ENCODE data around the gene PHACTR1. TPM values are rescaled to one million over a fixed set of nuclear protein-coding genes. Genes with fewer than 3 reads are reported as not detected.

The PHACTR1 gene
- total RNA-seq, 5 donors from 2014 or later (not counting 1 experiment from before 2014, with no cell fraction given) = 0.63 to 2.6 (median 1.1) TPM

DNA sequence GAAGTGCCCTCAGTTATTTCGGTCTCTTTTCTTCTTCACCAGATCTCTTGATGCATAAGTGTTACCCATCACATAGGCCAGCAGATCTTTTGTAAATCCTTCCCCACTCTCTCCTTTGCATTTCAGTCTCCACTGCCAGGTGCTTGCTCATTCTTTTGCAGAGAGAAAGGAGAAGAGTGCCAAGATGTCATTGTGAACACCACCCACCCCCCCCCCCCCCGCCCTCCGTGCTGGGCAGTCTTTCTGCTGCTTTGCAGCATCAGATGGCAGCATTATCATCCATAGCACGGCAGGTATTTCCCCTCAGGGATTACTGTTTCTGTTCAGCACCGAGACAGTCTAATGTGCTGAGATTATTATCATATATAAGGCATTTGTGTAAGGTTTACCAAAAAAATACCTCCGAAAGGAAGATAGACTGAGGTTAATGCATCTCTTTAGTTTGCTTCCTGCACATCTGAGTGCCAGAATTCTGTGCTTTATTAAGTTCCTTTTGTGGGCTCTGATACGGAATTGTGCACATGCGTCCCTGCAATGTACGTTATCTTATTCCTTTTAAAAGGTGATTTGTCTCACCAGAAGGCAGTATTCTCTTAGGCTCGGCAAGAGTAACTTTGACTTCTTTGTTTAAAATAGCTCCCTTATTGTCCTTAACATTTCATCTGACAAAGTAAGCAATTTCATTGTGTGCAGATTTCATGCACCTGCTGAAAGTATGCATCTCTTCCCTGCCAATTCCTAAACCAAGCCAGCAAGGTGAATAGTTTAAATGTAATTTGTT, 128.8 kb downstream of the PHACTR1 start:
- Mint-ChIP-seq H3K27me3 (peaks cover 4 to 10% of the 10 kb centered on the region in 2 donors), H3K27ac (no peak overlapping the region), H3K4me1 (no peaks in the 10 kb centered on the region), H3K9me3 (no peaks in the 10 kb centered on the region), H3K36me3 (no peaks in the 10 kb centered on the region), H3K4me3 (no peak overlapping the region)
- no peaks in the 10 kb centered on the region for H3K36me3 ChIP-seq (ENCODE audit: control insufficient read depth in 2 of 2, extremely low read depth in 1 of 2, insufficient read depth in 1 of 2, low read length in 1 of 2)
- peaks cover 0 to 3% of the 10 kb centered on the region in 2 experiments for H3K27me3 ChIP-seq (replicated peaks in 1 of 2; ENCODE audit: control insufficient read depth in 2 of 2, extremely low read depth in 1 of 2, insufficient read depth in 2 of 2, low read length in 1 of 2)
- H3K4me1 ChIP-seq (ENCODE audit: control insufficient read depth in 1 of 2, extremely low read depth in 1 of 2, insufficient read depth in 2 of 2, low read length in 2 of 2) = no peaks in the 10 kb centered on the region
- DNase-seq = no peak
- CTCF ChIA-PET = no interaction called here
- no peak overlapping the region for H3K4me3 ChIP-seq (ENCODE audit: control insufficient read depth in 1 of 2, extremely low read depth in 1 of 2, low read length in 1 of 2)
- no peak overlapping the region for H3K27ac ChIP-seq (ENCODE audit: low read length)
- POLR2A ChIA-PET = no interaction called here
- H3K9me3 ChIP-seq = no peaks in the 10 kb centered on the region
- no peak for ATAC-seq (replicated peaks in 1 of 4)
- 86% methylated on average over 4 of the region's 10 CpGs for WGBS (ENCODE audit: insufficient coverage)

- H3K36me3 ChIP-seq (ENCODE audit: control insufficient read depth in 2 of 2, extremely low read depth in 1 of 2, insufficient read depth in 1 of 2, low read length in 1 of 2) = no peaks in the 10 kb centered on the region
- H3K4me3 Mint-ChIP-seq = no peak overlapping the region
- peaks cover 0 to 3% of the 10 kb centered on the region in 2 experiments for H3K27me3 ChIP-seq (replicated peaks in 1 of 2; ENCODE audit: control insufficient read depth in 2 of 2, extremely low read depth in 1 of 2, insufficient read depth in 2 of 2, low read length in 1 of 2)
- no peaks in the 10 kb centered on the region for H3K9me3 ChIP-seq
- ATAC-seq (replicated peaks in 1 of 4) = no peak
- no peaks in the 10 kb centered on the region for H3K4me1 Mint-ChIP-seq
- H3K27ac ChIP-seq (ENCODE audit: low read length) = no peak overlapping the region
- DNase-seq = no peak
- H3K4me1 ChIP-seq (ENCODE audit: control insufficient read depth in 1 of 2, extremely low read depth in 1 of 2, insufficient read depth in 2 of 2, low read length in 2 of 2) = no peaks in the 10 kb centered on the region
- WGBS (ENCODE audit: insufficient coverage) = 80% methylated on average over 9 of the region's 13 CpGs
- ChIA-PET POLR2A (no interaction called here), CTCF (no interaction called here)
- H3K36me3 Mint-ChIP-seq = no peaks in the 10 kb centered on the region
- H3K27me3 Mint-ChIP-seq = peaks cover 14 to 20% of the 10 kb centered on the region in 2 donors
- H3K9me3 Mint-ChIP-seq = no peaks in the 10 kb centered on the region
- no peak overlapping the region for H3K4me3 ChIP-seq (ENCODE audit: control insufficient read depth in 1 of 2, extremely low read depth in 1 of 2, low read length in 1 of 2)
- no peak overlapping the region for H3K27ac Mint-ChIP-seq
These were observed 132.6 kb downstream of the PHACTR1 start for GRCh38 chr6:12848964-12849808.

DNA sequence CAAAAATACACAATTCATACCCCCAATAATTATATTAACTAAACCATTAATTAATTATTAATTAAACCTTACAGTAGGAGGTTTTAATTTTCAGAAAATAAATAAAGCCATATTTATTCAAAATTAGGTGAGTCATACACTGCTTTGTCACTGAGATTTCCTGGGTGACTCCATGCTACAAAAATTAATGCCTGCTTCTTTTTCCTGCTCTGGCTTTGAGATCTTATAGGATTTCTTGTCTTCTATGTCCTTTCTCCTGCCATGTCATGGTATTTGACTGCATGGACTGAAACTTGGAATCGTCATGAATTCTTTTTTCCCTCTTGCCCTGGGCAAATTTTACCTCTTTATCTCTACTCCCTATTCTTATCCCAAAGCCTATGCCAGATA, 133.2 kb downstream of the PHACTR1 start:
- ATAC-seq (replicated peaks in 1 of 4) (no peak), DNase-seq (no peak)
- 100% methylated on average over 1 of the region's 1 CpG for WGBS (ENCODE audit: insufficient coverage)
- Histone ChIP-seq H3K27me3 (replicated peaks in 1 of 2; ENCODE audit: control insufficient read depth in 2 of 2, extremely low read depth in 1 of 2, insufficient read depth in 2 of 2, low read length in 1 of 2) (peaks cover 0 to 3% of the 10 kb centered on the region in 2 experiments), H3K36me3 (ENCODE audit: control insufficient read depth in 2 of 2, extremely low read depth in 1 of 2, insufficient read depth in 1 of 2, low read length in 1 of 2) (no peaks in the 10 kb centered on the region), H3K4me3 (ENCODE audit: control insufficient read depth in 1 of 2, extremely low read depth in 1 of 2, low read length in 1 of 2) (no peak overlapping the region), H3K4me1 (ENCODE audit: control insufficient read depth in 1 of 2, extremely low read depth in 1 of 2, insufficient read depth in 2 of 2, low read length in 2 of 2) (no peaks in the 10 kb centered on the region), H3K27ac (ENCODE audit: low read length) (no peak overlapping the region), H3K9me3 (no peaks in the 10 kb centered on the region)
- POLR2A ChIA-PET = no interaction called here
- no peaks in the 10 kb centered on the region for H3K4me1 Mint-ChIP-seq
- no peak overlapping the region for H3K27ac Mint-ChIP-seq
- CTCF ChIA-PET = no interaction called here
- H3K36me3 Mint-ChIP-seq = no peaks in the 10 kb centered on the region
- H3K4me3 Mint-ChIP-seq = no peak overlapping the region
- peaks cover 14 to 20% of the 10 kb centered on the region in 2 donors for H3K27me3 Mint-ChIP-seq
- H3K9me3 Mint-ChIP-seq = no peaks in the 10 kb centered on the region

GRCh38 chr6:12851123-12851695, 134.6 kb downstream of the PHACTR1 start:
- DNase-seq = no peak
- Histone ChIP-seq H3K9me3 (no peaks in the 10 kb centered on the region), H3K27ac (ENCODE audit: low read length) (no peak overlapping the region), H3K4me3 (ENCODE audit: control insufficient read depth in 1 of 2, extremely low read depth in 1 of 2, low read length in 1 of 2) (no peak overlapping the region), H3K36me3 (ENCODE audit: control insufficient read depth in 2 of 2, extremely low read depth in 1 of 2, insufficient read depth in 1 of 2, low read length in 1 of 2) (no peaks in the 10 kb centered on the region), H3K27me3 (replicated peaks in 1 of 2; ENCODE audit: control insufficient read depth in 2 of 2, extremely low read depth in 1 of 2, insufficient read depth in 2 of 2, low read length in 1 of 2) (peaks cover 0 to 6% of the 10 kb centered on the region in 2 experiments), H3K4me1 (ENCODE audit: control insufficient read depth in 1 of 2, extremely low read depth in 1 of 2, insufficient read depth in 2 of 2, low read length in 2 of 2) (no peaks in the 10 kb centered on the region)
- WGBS (ENCODE audit: insufficient coverage) = 67% methylated on average over 1 of the region's 6 CpGs
- H3K9me3 Mint-ChIP-seq = no peaks in the 10 kb centered on the region
- H3K36me3 Mint-ChIP-seq = no peaks in the 10 kb centered on the region
- H3K4me3 Mint-ChIP-seq = no peak overlapping the region
- H3K27me3 Mint-ChIP-seq = peaks cover 14 to 20% of the 10 kb centered on the region in 2 donors
- ATAC-seq (replicated peaks in 1 of 4) = no peak
- ChIA-PET POLR2A (no interaction called here), CTCF (no interaction called here)
- no peak overlapping the region for H3K27ac Mint-ChIP-seq
- no peaks in the 10 kb centered on the region for H3K4me1 Mint-ChIP-seq

GRCh38 chr6:12861603-12862002, 145.0 kb downstream of the PHACTR1 start:
- no peaks in the 10 kb centered on the region for H3K36me3 ChIP-seq (ENCODE audit: control insufficient read depth in 2 of 2, extremely low read depth in 1 of 2, insufficient read depth in 1 of 2, low read length in 1 of 2)
- H3K27ac Mint-ChIP-seq = no peak overlapping the region
- ChIA-PET POLR2A (no interaction called here), CTCF (no interaction called here)
- no peak overlapping the region for H3K4me3 Mint-ChIP-seq
- H3K9me3 ChIP-seq = no peaks in the 10 kb centered on the region
- no peak overlapping the region for H3K27ac ChIP-seq (ENCODE audit: low read length)
- no peak overlapping the region for H3K4me3 ChIP-seq (ENCODE audit: control insufficient read depth in 1 of 2, extremely low read depth in 1 of 2, low read length in 1 of 2)
- peaks cover 0 to 3% of the 10 kb centered on the region in 2 experiments for H3K27me3 ChIP-seq (replicated peaks in 1 of 2; ENCODE audit: control insufficient read depth in 2 of 2, extremely low read depth in 1 of 2, insufficient read depth in 2 of 2, low read length in 1 of 2)
- WGBS (ENCODE audit: insufficient coverage) = 88% methylated on average over 1 of the region's 2 CpGs
- H3K27me3 Mint-ChIP-seq = peaks cover 0 to 13% of the 10 kb centered on the region in 2 donors
- ATAC-seq (replicated peaks in 1 of 4) (no peak), DNase-seq (no peak)
- no peaks in the 10 kb centered on the region for H3K9me3 Mint-ChIP-seq
- H3K4me1 Mint-ChIP-seq = no peaks in the 10 kb centered on the region
- no peaks in the 10 kb centered on the region for H3K4me1 ChIP-seq (ENCODE audit: control insufficient read depth in 1 of 2, extremely low read depth in 1 of 2, insufficient read depth in 2 of 2, low read length in 2 of 2)
- no peaks in the 10 kb centered on the region for H3K36me3 Mint-ChIP-seq

- Mint-ChIP-seq H3K27me3 (peaks cover 4 to 16% of the 10 kb centered on the region in 2 donors), H3K27ac (no peak overlapping the region), H3K4me3 (no peak overlapping the region), H3K36me3 (no peaks in the 10 kb centered on the region), H3K9me3 (no peaks in the 10 kb centered on the region), H3K4me1 (no peaks in the 10 kb centered on the region)
- Histone ChIP-seq H3K4me1 (ENCODE audit: control insufficient read depth in 1 of 2, extremely low read depth in 1 of 2, insufficient read depth in 2 of 2, low read length in 2 of 2) (no peaks in the 10 kb centered on the region), H3K4me3 (ENCODE audit: control insufficient read depth in 1 of 2, extremely low read depth in 1 of 2, low read length in 1 of 2) (no peak overlapping the region), H3K27ac (ENCODE audit: low read length) (no peak overlapping the region), H3K36me3 (ENCODE audit: control insufficient read depth in 2 of 2, extremely low read depth in 1 of 2, insufficient read depth in 1 of 2, low read length in 1 of 2) (no peaks in the 10 kb centered on the region), H3K27me3 (replicated peaks in 1 of 2; ENCODE audit: control insufficient read depth in 2 of 2, extremely low read depth in 1 of 2, insufficient read depth in 2 of 2, low read length in 1 of 2) (peaks cover 0 to 8% of the 10 kb centered on the region in 2 experiments), H3K9me3 (no peaks in the 10 kb centered on the region)
- CTCF ChIA-PET = no interaction called here
- POLR2A ChIA-PET = no interaction called here
- no peak for DNase-seq
- ATAC-seq (replicated peaks in 1 of 4) = no peak
- WGBS (ENCODE audit: insufficient coverage) = no CpG with 5 or more reads among the region's 3 CpGs
These were observed 148.6 kb downstream of the PHACTR1 start for GRCh38 chr6:12865117-12865516.
